KMS-11 (cell line): Measurements from ENCODE around the gene RFTN1.

Experiments used
- H2AFZ ChIP-seq: fragments of 200-600 bp; sonication (generic); 2 replicates; pipeline ENCODE4 v1.6.1; 2016; ENCODE audit warnings: antibody characterized with exemption, mixed run types, low read depth
- H3K27ac ChIP-seq: fragments of 200-600 bp; sonication (generic); 2 replicates; pipeline ENCODE4 v1.6.1; 2016; ENCODE audit warnings: mild to moderate bottlenecking, mixed run types
- H3K27me3 ChIP-seq: fragments of 200-600 bp; sonication (generic); 2 replicates; pipeline ENCODE4 v1.6.1; 2017; ENCODE audit warnings: mild to moderate bottlenecking, low read depth, mixed run types, moderate library complexity; ENCODE audit not compliant: insufficient read depth
- H3K36me3 ChIP-seq: fragments of 200-600 bp; sonication (generic); 2 replicates; pipeline ENCODE4 v1.6.1; 2017; ENCODE audit warnings: mild to moderate bottlenecking, mixed run types; ENCODE audit not compliant: insufficient read depth
- H3K4me1 ChIP-seq: fragments of 200-600 bp; sonication (generic); 2 replicates; pipeline ENCODE4 v1.6.1; 2016; ENCODE audit warnings: mild to moderate bottlenecking, low read depth, mixed run types; ENCODE audit not compliant: poor library complexity, severe bottlenecking
- H3K4me2 ChIP-seq: fragments of 200-600 bp; sonication (generic); 2 replicates; pipeline ENCODE4 v1.7.0; 2016; ENCODE audit warnings: mild to moderate bottlenecking, mixed run types
- H3K4me3 ChIP-seq: fragments of 200-600 bp; sonication (generic); IDR thresholded peaks from 2 replicates; pipeline ENCODE4 v1.6.1; 2017; ENCODE audit warnings: low read depth, low read length, mixed read lengths; ENCODE audit not compliant: insufficient read depth
- H3K79me2 ChIP-seq: fragments of 200-600 bp; sonication (generic); 2 replicates; pipeline ENCODE4 v1.6.1; 2016; ENCODE audit warnings: low read depth, mixed run types; ENCODE audit not compliant: insufficient read depth
- H3K9ac ChIP-seq: fragments of 200-600 bp; sonication (generic); 2 replicates; pipeline ENCODE4 v1.6.1; 2016; ENCODE audit warnings: mild to moderate bottlenecking, mixed run types
- H4K20me1 ChIP-seq: fragments of 200-600 bp; sonication (generic); 2 replicates; pipeline ENCODE4 v1.6.1; 2016; ENCODE audit warnings: mild to moderate bottlenecking, mixed run types; ENCODE audit not compliant: insufficient read depth
- TF ChIP-seq, protein P1 (sequence below): fragments of 200-600 bp; sonication (generic); conservative IDR thresholded peaks from 2 replicates; pipeline ENCODE4 v1.6.1; 2017; ENCODE audit warnings: low read depth, mild to moderate bottlenecking, antibody characterized with exemption, low read length, moderate library complexity, mixed read lengths

RFTN1 gene

GRCh38 chr3:16449369-16449768 is 64.1 kb downstream of the RFTN1 start:
- no peak overlapping the region for H2AFZ ChIP-seq
- no peak overlapping the region for H3K4me2 ChIP-seq
- no peaks in the 10 kb centered on the region for H3K36me3 ChIP-seq
- no peak overlapping the region for H3K27ac ChIP-seq
- H3K4me3 ChIP-seq = no peak overlapping the region
- TF ChIP-seq, protein P1, sequence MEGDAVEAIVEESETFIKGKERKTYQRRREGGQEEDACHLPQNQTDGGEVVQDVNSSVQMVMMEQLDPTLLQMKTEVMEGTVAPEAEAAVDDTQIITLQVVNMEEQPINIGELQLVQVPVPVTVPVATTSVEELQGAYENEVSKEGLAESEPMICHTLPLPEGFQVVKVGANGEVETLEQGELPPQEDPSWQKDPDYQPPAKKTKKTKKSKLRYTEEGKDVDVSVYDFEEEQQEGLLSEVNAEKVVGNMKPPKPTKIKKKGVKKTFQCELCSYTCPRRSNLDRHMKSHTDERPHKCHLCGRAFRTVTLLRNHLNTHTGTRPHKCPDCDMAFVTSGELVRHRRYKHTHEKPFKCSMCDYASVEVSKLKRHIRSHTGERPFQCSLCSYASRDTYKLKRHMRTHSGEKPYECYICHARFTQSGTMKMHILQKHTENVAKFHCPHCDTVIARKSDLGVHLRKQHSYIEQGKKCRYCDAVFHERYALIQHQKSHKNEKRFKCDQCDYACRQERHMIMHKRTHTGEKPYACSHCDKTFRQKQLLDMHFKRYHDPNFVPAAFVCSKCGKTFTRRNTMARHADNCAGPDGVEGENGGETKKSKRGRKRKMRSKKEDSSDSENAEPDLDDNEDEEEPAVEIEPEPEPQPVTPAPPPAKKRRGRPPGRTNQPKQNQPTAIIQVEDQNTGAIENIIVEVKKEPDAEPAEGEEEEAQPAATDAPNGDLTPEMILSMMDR = no peak
- H3K79me2 ChIP-seq = no peaks in the 10 kb centered on the region
- H3K4me1 ChIP-seq = no peaks in the 10 kb centered on the region
- H3K9ac ChIP-seq = no peak overlapping the region
- H4K20me1 ChIP-seq = no peaks in the 10 kb centered on the region
- no peaks in the 10 kb centered on the region for H3K27me3 ChIP-seq

- no peaks in the 10 kb centered on the region for H3K36me3 ChIP-seq
- no peak overlapping the region for H3K4me3 ChIP-seq
Measured at GRCh38 chr3:16448639-16449070, 64.8 kb downstream of the RFTN1 start.

DNA sequence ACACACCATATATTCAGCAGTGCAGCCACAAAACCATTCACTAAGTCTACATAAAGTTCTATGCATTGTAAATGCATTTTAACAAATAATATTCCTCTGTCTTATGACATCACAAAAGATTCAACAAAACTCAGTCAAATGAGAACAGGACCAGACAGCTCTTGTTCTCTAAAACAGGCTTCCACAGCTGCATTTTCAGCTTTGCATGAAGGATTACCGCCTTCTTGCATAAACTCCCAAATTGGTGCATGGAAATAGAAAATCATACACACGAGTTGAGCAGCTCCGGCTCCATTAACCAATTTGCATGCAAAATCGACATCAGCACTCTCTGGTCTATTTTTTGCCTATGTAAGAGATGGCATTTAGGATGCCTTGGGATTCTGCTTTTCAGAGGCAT is 66.4 kb downstream of the RFTN1 start:
- TF ChIP-seq, protein P1 = no peak
- Histone ChIP-seq H3K79me2 (no peaks in the 10 kb centered on the region), H3K27me3 (no peaks in the 10 kb centered on the region), H2AFZ (no peak overlapping the region), H3K9ac (no peak overlapping the region), H3K4me2 (no peak overlapping the region), H3K36me3 (no peaks in the 10 kb centered on the region), H3K4me1 (no peaks in the 10 kb centered on the region), H3K27ac (no peak overlapping the region), H4K20me1 (no peaks in the 10 kb centered on the region), H3K4me3 (no peak overlapping the region)

More at GRCh38 chr3:16448639-16449070, 64.8 kb downstream of the RFTN1 start:
- Histone ChIP-seq H3K27me3 (no peaks in the 10 kb centered on the region), H2AFZ (no peak overlapping the region), H3K79me2 (no peaks in the 10 kb centered on the region), H3K4me2 (no peak overlapping the region), H3K4me1 (no peaks in the 10 kb centered on the region), H4K20me1 (no peaks in the 10 kb centered on the region), H3K9ac (no peak overlapping the region), H3K27ac (no peak overlapping the region)
- TF ChIP-seq, protein P1 = no peak

- Histone ChIP-seq H3K9ac (no peak overlapping the region), H4K20me1 (no peaks in the 10 kb centered on the region), H3K36me3 (no peaks in the 10 kb centered on the region), H2AFZ (no peak overlapping the region), H3K4me2 (no peak overlapping the region), H3K4me3 (no peak overlapping the region), H3K27ac (no peak overlapping the region), H3K4me1 (no peaks in the 10 kb centered on the region), H3K79me2 (no peaks in the 10 kb centered on the region), H3K27me3 (no peaks in the 10 kb centered on the region)
- TF ChIP-seq, protein P1 = no peak
Measured at GRCh38 chr3:16444344-16444743, 69.2 kb downstream of the RFTN1 start.
